HS-27A (cell line): ENCODE results near the gene RAB3A.

Experiments used
- DNase-seq: peaks from one replicate; pipeline ENCODE4 v3.0.0-alpha.2; 2012; ENCODE audit warnings: low read depth, missing footprints

Gene RAB3A

GRCh38 chr19:18149596-18149975, 54.3 kb downstream of the RAB3A start:
- no peak for DNase-seq

GRCh38 chr19:18147396-18147795, 56.4 kb downstream of the RAB3A start:
- no peak for DNase-seq
